ENCODE results near the gene COG5.

The COG5 gene

DNA sequence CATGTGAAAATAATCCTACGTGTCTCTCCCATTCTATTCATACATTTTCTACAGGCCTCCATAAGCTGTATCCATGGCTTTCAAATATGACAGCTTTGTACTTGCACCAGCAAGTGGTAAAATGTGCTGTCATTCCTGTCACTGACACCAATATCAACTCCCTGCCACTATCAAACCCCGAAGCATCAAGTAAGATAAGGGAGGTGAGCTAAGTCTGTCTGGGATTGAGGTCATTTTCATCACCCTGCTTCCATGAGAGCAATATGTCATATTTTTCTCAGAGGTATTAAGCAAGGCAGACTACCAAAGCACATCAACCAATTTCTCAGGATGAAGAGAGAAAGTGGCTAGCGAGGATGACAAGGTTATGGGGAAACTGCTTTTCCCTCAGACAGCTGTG lies 82.8 kb downstream of the COG5 start:
- Histone ChIP-seq H3K4me3 (replicated peaks; ENCODE audit: low read depth, low read length) (no peak overlapping the region), H3K27me3 (replicated peaks; ENCODE audit: control insufficient read depth, insufficient read depth, low read length) (no peaks in the 10 kb centered on the region), H3K36me3 (ENCODE audit: control insufficient read depth, insufficient read depth, low read length) (no peaks in the 10 kb centered on the region)
- TF ChIP-seq, protein P1, sequence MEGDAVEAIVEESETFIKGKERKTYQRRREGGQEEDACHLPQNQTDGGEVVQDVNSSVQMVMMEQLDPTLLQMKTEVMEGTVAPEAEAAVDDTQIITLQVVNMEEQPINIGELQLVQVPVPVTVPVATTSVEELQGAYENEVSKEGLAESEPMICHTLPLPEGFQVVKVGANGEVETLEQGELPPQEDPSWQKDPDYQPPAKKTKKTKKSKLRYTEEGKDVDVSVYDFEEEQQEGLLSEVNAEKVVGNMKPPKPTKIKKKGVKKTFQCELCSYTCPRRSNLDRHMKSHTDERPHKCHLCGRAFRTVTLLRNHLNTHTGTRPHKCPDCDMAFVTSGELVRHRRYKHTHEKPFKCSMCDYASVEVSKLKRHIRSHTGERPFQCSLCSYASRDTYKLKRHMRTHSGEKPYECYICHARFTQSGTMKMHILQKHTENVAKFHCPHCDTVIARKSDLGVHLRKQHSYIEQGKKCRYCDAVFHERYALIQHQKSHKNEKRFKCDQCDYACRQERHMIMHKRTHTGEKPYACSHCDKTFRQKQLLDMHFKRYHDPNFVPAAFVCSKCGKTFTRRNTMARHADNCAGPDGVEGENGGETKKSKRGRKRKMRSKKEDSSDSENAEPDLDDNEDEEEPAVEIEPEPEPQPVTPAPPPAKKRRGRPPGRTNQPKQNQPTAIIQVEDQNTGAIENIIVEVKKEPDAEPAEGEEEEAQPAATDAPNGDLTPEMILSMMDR (IDR thresholded peaks at IDR 0.05; ENCODE audit: insufficient read depth, low read length, poor library complexity, severe bottlenecking) = no peak
- DNase-seq (ENCODE audit: extremely low read depth, insufficient read length) = no peak

- DNase-seq (ENCODE audit: extremely low read depth, insufficient read length) = no peak
- no peaks in the 10 kb centered on the region for H3K27me3 ChIP-seq (replicated peaks; ENCODE audit: control insufficient read depth, insufficient read depth, low read length)
- no peak overlapping the region for H3K4me3 ChIP-seq (replicated peaks; ENCODE audit: low read depth, low read length)
- TF ChIP-seq, protein P1 (IDR thresholded peaks at IDR 0.05; ENCODE audit: insufficient read depth, low read length, poor library complexity, severe bottlenecking) = no peak
- H3K36me3 ChIP-seq (ENCODE audit: control insufficient read depth, insufficient read depth, low read length) = no peaks in the 10 kb centered on the region
These were observed 84.4 kb downstream of the COG5 start for GRCh38 chr7:107479303-107479702.

DNA sequence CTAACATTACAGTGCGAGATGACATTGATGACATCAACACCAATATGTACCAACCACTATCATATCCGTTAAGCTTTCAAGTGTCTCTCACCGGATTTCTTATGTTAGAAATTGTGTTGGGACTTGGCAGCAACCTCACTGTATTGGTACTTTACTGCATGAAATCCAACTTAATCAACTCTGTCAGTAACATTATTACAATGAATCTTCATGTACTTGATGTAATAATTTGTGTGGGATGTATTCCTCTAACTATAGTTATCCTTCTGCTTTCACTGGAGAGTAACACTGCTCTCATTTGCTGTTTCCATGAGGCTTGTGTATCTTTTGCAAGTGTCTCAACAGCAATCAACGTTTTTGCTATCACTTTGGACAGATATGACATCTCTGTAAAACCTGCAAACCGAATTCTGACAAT lies 89.6 kb downstream of the COG5 start:
- TF ChIP-seq, protein P1 (IDR thresholded peaks at IDR 0.05; ENCODE audit: insufficient read depth, low read length, poor library complexity, severe bottlenecking) = no peak
- no peak for DNase-seq (ENCODE audit: extremely low read depth, insufficient read length)
- Histone ChIP-seq H3K4me3 (replicated peaks; ENCODE audit: low read depth, low read length) (no peak overlapping the region), H3K36me3 (ENCODE audit: control insufficient read depth, insufficient read depth, low read length) (no peaks in the 10 kb centered on the region), H3K27me3 (replicated peaks; ENCODE audit: control insufficient read depth, insufficient read depth, low read length) (no peaks in the 10 kb centered on the region)

GRCh38 chr7:107472116-107472515 lies 91.6 kb downstream of the COG5 start:
- Histone ChIP-seq H3K27me3 (replicated peaks; ENCODE audit: control insufficient read depth, insufficient read depth, low read length) (no peaks in the 10 kb centered on the region), H3K36me3 (ENCODE audit: control insufficient read depth, insufficient read depth, low read length) (no peaks in the 10 kb centered on the region), H3K4me3 (replicated peaks; ENCODE audit: low read depth, low read length) (no peak overlapping the region)
- DNase-seq (ENCODE audit: extremely low read depth, insufficient read length) = no peak
- TF ChIP-seq, protein P1 (IDR thresholded peaks at IDR 0.05; ENCODE audit: insufficient read depth, low read length, poor library complexity, severe bottlenecking) = no peak

- Histone ChIP-seq H3K27me3 (replicated peaks; ENCODE audit: control insufficient read depth, insufficient read depth, low read length) (no peaks in the 10 kb centered on the region), H3K4me3 (replicated peaks; ENCODE audit: low read depth, low read length) (no peak overlapping the region), H3K36me3 (ENCODE audit: control insufficient read depth, insufficient read depth, low read length) (no peaks in the 10 kb centered on the region)
- DNase-seq (ENCODE audit: extremely low read depth, insufficient read length) = no peak
- TF ChIP-seq, protein P1 (IDR thresholded peaks at IDR 0.05; ENCODE audit: insufficient read depth, low read length, poor library complexity, severe bottlenecking) = no peak
These were observed 92.2 kb downstream of the COG5 start for GRCh38 chr7:107471292-107472070.
